B cell (primary cell): ENCODE results near the gene ZC3H12C. TPM values are rescaled to one million over a fixed set of nuclear protein-coding genes. Genes with fewer than 3 reads are reported as not detected.

Source experiments
- polyA plus RNA-seq: library from polyadenylated mRNA; depleted of rRNA; stranded (reverse); fragments of >200 nt; gene quantifications from 2 replicates; pipeline ENCODE4 v1.2.3, GENCODE V29; 2012
- total RNA-seq, 2 donors: library from RNA; stranded (reverse); fragments of 120-200 nt in 1 of 2; gene quantifications; 1 replicate in 1 of 2; 2 replicates in 1 of 2; pipeline versions ENCODE4 v1.2.3 to v1.2.4, GENCODE V29; 2013 to 2022

ZC3H12C gene
- total and polyA plus RNA-seq, 2 donors (not counting 1 experiment from before 2014, with no cell fraction given): 0.01 to 0.10 TPM

Other genes starting within 250 kb of the ZC3H12C start
- gene RDX, start 203.2 kb downstream of the ZC3H12C start, total RNA-seq: 34.8 and 39.2 TPM in 2 replicates
- 4.4 and 9.3 TPM in 2 replicates for gene RDX, start 203.2 kb downstream of the ZC3H12C start, polyA plus RNA-seq